Prostate gland (tissue), 2 donors: ENCODE results near the gene PTBP3. TPM values are rescaled to one million over a fixed set of nuclear protein-coding genes. Genes with fewer than 3 reads are reported as not detected.

Experiments used
- DNase-seq: peaks from one replicate; pipeline ENCODE4 v3.0.0-alpha.2; 2019; ENCODE audit warnings: low spot score
- H3K27ac ChIP-seq, 2 donors: fragments of 200-600 bp; sonication (generic); 2 replicates each; pipeline ENCODE4 v1.5.1; 2017 to 2019
- H3K27me3 ChIP-seq: fragments of 200-600 bp; sonication (generic); replicated peaks from 2 replicates; pipeline ENCODE4 v1.5.1; 2019; ENCODE audit not compliant: insufficient read depth
- H3K36me3 ChIP-seq, 2 donors: fragments of 200-600 bp; sonication (generic); 1 replicate in 1 of 2; 2 replicates in 1 of 2; pipeline versions ENCODE4 v1.5.1 to v1.8.1; 2017 to 2019
- H3K4me1 ChIP-seq: fragments of 200-600 bp; sonication (generic); replicated peaks from 2 replicates; pipeline ENCODE4 v1.5.1; 2019
- H3K4me3 ChIP-seq, 2 donors: fragments of 200-600 bp; sonication (generic); 2 replicates each; pipeline ENCODE4 v1.5.1; 2017 to 2019
- H3K9me3 ChIP-seq: fragments of 200-600 bp; sonication (generic); 2 replicates; pipeline ENCODE4 v1.5.1; 2017
- POLR2A ChIP-seq: fragments of 450-650 bp; IDR thresholded peaks from one replicate; pipeline ENCODE4 v1.6.1; 2016; ENCODE audit warnings: antibody characterized with exemption, mild to moderate bottlenecking
- POLR2AphosphoS5 ChIP-seq: sonication (generic); formaldehyde crosslinking; IDR thresholded peaks from one replicate; pipeline ENCODE4 v1.6.1; 2017; ENCODE audit warnings: antibody characterized with exemption
- WGBS: methylation state at CpG from one replicate; pipeline ENCODE4 v1.1.5; 2018; 5-methylcytosine and 5-hydroxymethylcytosine counted together
- intact Hi-C: fragments of 100-400 bp; cut with DNase I; formaldehyde crosslinking; loops from one replicate; pipeline ENCODE4 v1.14.2; 2022
- total RNA-seq, 2 donors: library from RNA; depleted of rRNA; stranded (reverse); fragments of >200 nt; gene quantifications; one replicate each; pipeline ENCODE4 v1.1.0, GENCODE V29; 2016
- TF ChIP-seq, protein P1 (sequence below), 4 experiments: fragments of 200-600 bp in 2 of 4; fragments of 450-650 bp in 2 of 4; sonication (generic) in 2 of 4; IDR thresholded peaks; 1 replicate in 3 of 4; 2 replicates in 1 of 4; pipeline ENCODE4 v1.5.1; 2016 to 2019; ENCODE audit warnings: antibody characterized with exemption in 4 of 4, mild to moderate bottlenecking in 2 of 4, moderate library complexity in 2 of 4

The PTBP3 gene
- total RNA-seq, 2 donors from 2014 or later, result 56.6 to 140 TPM

GRCh38 chr9:112239284-112239683, 94.1 kb downstream of the PTBP3 start:
- WGBS, result 96% methylated on average over 3 of the region's 3 CpGs
- no peak for TF ChIP-seq POLR2A
- TF ChIP-seq, protein P1, sequence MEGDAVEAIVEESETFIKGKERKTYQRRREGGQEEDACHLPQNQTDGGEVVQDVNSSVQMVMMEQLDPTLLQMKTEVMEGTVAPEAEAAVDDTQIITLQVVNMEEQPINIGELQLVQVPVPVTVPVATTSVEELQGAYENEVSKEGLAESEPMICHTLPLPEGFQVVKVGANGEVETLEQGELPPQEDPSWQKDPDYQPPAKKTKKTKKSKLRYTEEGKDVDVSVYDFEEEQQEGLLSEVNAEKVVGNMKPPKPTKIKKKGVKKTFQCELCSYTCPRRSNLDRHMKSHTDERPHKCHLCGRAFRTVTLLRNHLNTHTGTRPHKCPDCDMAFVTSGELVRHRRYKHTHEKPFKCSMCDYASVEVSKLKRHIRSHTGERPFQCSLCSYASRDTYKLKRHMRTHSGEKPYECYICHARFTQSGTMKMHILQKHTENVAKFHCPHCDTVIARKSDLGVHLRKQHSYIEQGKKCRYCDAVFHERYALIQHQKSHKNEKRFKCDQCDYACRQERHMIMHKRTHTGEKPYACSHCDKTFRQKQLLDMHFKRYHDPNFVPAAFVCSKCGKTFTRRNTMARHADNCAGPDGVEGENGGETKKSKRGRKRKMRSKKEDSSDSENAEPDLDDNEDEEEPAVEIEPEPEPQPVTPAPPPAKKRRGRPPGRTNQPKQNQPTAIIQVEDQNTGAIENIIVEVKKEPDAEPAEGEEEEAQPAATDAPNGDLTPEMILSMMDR (IDR thresholded peaks at IDR 0.05), result no peak
- TF ChIP-seq POLR2AphosphoS5, result no peak
- Histone ChIP-seq H3K4me1 (no peaks in the 10 kb centered on the region), H3K9me3 (no peaks in the 10 kb centered on the region), H3K27ac (no peak overlapping the region), H3K36me3 (no peaks in the 10 kb centered on the region), H3K27me3 (no peaks in the 10 kb centered on the region), H3K4me3 (no peak overlapping the region)
- intact Hi-C loops, result no loop called here
- no peak for DNase-seq

- no peaks in the 10 kb centered on the region for H3K9me3 ChIP-seq
- TF ChIP-seq, protein P1 (IDR thresholded peaks at IDR 0.05), result no peak
- no peak for TF ChIP-seq POLR2A
- no peak for TF ChIP-seq POLR2AphosphoS5
- intact Hi-C loops, result no loop called here
- H3K36me3 ChIP-seq, result no peaks in the 10 kb centered on the region
- H3K27ac ChIP-seq, result no peak overlapping the region
- WGBS, result 50% methylated on average over 4 of the region's 4 CpGs
- no peaks in the 10 kb centered on the region for H3K4me1 ChIP-seq
- no peak for DNase-seq
- no peak overlapping the region for H3K4me3 ChIP-seq
- H3K27me3 ChIP-seq, result no peaks in the 10 kb centered on the region
Measured at GRCh38 chr9:112234779-112235178, 98.6 kb downstream of the PTBP3 start.

GRCh38 chr9:112233769-112234168, 99.7 kb downstream of the PTBP3 start:
- Histone ChIP-seq H3K27ac (no peak overlapping the region), H3K9me3 (no peaks in the 10 kb centered on the region), H3K27me3 (no peaks in the 10 kb centered on the region), H3K36me3 (no peaks in the 10 kb centered on the region), H3K4me3 (no peak overlapping the region), H3K4me1 (no peaks in the 10 kb centered on the region)
- intact Hi-C loops, result no loop called here
- 100% methylated on average over 1 of the region's 1 CpG for WGBS
- TF ChIP-seq, protein P1 (IDR thresholded peaks at IDR 0.05), result no peak
- TF ChIP-seq POLR2A, result no peak
- TF ChIP-seq POLR2AphosphoS5, result no peak
- DNase-seq, result no peak

GRCh38 chr9:112232233-112232632, 101.2 kb downstream of the PTBP3 start:
- DNase-seq, result no peak
- H3K27me3 ChIP-seq, result no peaks in the 10 kb centered on the region
- H3K4me1 ChIP-seq, result no peaks in the 10 kb centered on the region
- WGBS, result 84% methylated on average over 1 of the region's 1 CpG
- intact Hi-C loops, result no loop called here
- no peak overlapping the region for H3K27ac ChIP-seq
- TF ChIP-seq POLR2A, result no peak
- TF ChIP-seq, protein P1 (IDR thresholded peaks at IDR 0.05), result no peak
- TF ChIP-seq POLR2AphosphoS5, result no peak
- peaks cover 0 to 1% of the 10 kb centered on the region in 2 donors for H3K36me3 ChIP-seq
- no peaks in the 10 kb centered on the region for H3K9me3 ChIP-seq
- H3K4me3 ChIP-seq, result no peak overlapping the region

DNA sequence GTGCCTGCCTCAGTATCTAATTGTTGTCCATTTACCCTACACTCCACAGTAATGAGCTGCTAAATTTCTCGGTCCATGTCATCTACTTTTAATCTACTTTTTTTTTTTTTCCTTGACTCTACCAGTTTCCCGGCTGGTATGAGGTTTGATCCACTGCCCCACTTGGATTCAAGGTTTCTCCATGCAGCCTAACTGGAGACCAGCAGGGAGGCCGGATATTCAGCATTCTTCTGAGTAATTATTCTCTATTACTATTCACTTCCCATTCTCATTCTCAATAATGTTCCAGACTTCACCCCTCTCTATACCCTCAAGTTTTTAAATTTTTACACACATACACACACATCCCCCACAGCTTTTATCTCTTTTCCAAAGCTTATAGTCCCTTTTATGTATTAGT, 107.3 kb downstream of the PTBP3 start:
- Histone ChIP-seq H3K36me3 (peaks cover 0 to 3% of the 10 kb centered on the region in 2 donors), H3K4me1 (no peaks in the 10 kb centered on the region), H3K4me3 (no peak overlapping the region), H3K27me3 (no peaks in the 10 kb centered on the region), H3K9me3 (no peaks in the 10 kb centered on the region), H3K27ac (no peak overlapping the region)
- no peak for DNase-seq
- 91% methylated on average over 3 of the region's 3 CpGs for WGBS
- TF ChIP-seq POLR2AphosphoS5, result no peak
- TF ChIP-seq, protein P1 (IDR thresholded peaks at IDR 0.05), result no peak
- no peak for TF ChIP-seq POLR2A
- intact Hi-C loops, result no loop called here
